ENCODE measurements around the gene FANCC. TPM values are rescaled to one million over a fixed set of nuclear protein-coding genes. Genes with fewer than 3 reads are reported as not detected.

FANCC gene
- total RNA-seq, 1 experiment from 2014 or later = 25.3 TPM

DNA sequence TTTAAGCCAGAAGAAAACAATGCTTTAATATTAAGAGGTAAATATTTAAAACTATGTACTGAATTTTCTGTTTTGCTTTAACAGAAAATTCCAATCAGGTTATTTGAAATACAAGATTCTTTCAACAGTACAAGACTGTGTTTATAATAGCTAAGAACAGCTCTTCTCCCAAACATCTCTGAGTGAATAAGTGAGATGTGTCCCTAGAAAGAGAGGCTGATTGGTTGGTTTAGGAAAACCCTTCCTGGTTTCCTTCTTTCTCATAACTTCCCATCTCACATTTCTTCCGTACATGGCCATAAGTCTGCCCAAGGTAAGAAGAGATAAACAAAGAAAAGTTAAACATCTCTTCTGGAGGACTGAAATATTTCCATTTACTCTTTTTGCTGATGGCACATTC, 145.9 kb downstream of the FANCC start:
- ChIA-PET CTCF (no interaction called here), POLR2A (ENCODE audit: low non-redundant PET) (interaction anchor here (0.6 kb wide), 1 partner anchor 79 kb away, joined by 4 read pairs; no protein-coding TSS in a partner anchor)
- intact Hi-C loops (cut with micrococcal nuclease; ENCODE audit: unreplicated experiment) = no loop called here
- Histone ChIP-seq H3K36me3 (ENCODE audit: insufficient read depth, low read length, poor library complexity, severe bottlenecking) (no peaks in the 10 kb centered on the region), H3K9me3 (ENCODE audit: low read depth, low read length, poor library complexity, severe bottlenecking) (no peaks in the 10 kb centered on the region), H3K4me1 (ENCODE audit: insufficient read depth, low read length, poor library complexity, severe bottlenecking) (peaks cover 32% of the 10 kb centered on the region), H3K27ac (ENCODE audit: low read depth, low read length, poor library complexity, severe bottlenecking) (peak overlapping the region; percentile 59), H3K27me3 (replicated peaks; ENCODE audit: insufficient read depth, low read depth, low read length, poor library complexity) (no peaks in the 10 kb centered on the region), H3K4me3 (ENCODE audit: low read depth, low read length, poor library complexity, severe bottlenecking) (no peak overlapping the region)
- no TSS peak for BruUV-seq (replicated peaks)
- no peak for DNase-seq (ENCODE audit: low spot score)
- no peak for TF ChIP-seq EZH2 (IDR thresholded peaks at IDR 0.05; ENCODE audit: borderline replicate concordance, low read depth, low read length, poor library complexity, severe bottlenecking)
- TF ChIP-seq, protein P1, sequence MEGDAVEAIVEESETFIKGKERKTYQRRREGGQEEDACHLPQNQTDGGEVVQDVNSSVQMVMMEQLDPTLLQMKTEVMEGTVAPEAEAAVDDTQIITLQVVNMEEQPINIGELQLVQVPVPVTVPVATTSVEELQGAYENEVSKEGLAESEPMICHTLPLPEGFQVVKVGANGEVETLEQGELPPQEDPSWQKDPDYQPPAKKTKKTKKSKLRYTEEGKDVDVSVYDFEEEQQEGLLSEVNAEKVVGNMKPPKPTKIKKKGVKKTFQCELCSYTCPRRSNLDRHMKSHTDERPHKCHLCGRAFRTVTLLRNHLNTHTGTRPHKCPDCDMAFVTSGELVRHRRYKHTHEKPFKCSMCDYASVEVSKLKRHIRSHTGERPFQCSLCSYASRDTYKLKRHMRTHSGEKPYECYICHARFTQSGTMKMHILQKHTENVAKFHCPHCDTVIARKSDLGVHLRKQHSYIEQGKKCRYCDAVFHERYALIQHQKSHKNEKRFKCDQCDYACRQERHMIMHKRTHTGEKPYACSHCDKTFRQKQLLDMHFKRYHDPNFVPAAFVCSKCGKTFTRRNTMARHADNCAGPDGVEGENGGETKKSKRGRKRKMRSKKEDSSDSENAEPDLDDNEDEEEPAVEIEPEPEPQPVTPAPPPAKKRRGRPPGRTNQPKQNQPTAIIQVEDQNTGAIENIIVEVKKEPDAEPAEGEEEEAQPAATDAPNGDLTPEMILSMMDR (conservative IDR thresholded peaks at IDR 0.05; ENCODE audit: low read depth, low read length) = no peak

DNA sequence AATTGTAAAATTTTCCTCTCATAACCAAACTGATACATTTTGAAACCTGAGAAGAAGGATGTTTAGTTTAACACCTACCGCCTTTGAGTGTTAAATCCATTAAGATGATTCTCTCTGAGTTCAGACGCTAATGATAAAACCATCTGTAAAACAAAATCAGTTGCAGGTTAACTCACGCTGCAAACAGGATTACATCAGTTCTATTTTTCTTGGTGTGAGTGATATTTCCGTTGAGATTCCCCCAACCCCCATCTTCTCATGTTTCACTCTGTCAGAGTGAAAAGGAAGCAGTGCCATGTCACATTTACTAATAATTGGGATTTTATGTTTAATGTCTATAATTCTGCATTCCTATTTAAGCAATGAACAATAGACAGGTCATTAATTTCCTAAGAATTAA, 146.5 kb downstream of the FANCC start:
- Histone ChIP-seq H3K36me3 (ENCODE audit: insufficient read depth, low read length, poor library complexity, severe bottlenecking) (no peaks in the 10 kb centered on the region), H3K4me1 (ENCODE audit: insufficient read depth, low read length, poor library complexity, severe bottlenecking) (peaks cover 32% of the 10 kb centered on the region), H3K4me3 (ENCODE audit: low read depth, low read length, poor library complexity, severe bottlenecking) (peak overlapping the region; percentile 2), H3K27ac (ENCODE audit: low read depth, low read length, poor library complexity, severe bottlenecking) (peak overlapping the region; percentile 59), H3K27me3 (replicated peaks; ENCODE audit: insufficient read depth, low read depth, low read length, poor library complexity) (no peaks in the 10 kb centered on the region), H3K9me3 (ENCODE audit: low read depth, low read length, poor library complexity, severe bottlenecking) (no peaks in the 10 kb centered on the region)
- intact Hi-C loops (cut with micrococcal nuclease; ENCODE audit: unreplicated experiment) = no loop called here
- ChIA-PET POLR2A (ENCODE audit: low non-redundant PET) (interaction anchor here (0.6 kb wide), 1 partner anchor 79 kb away, joined by 4 read pairs; no protein-coding TSS in a partner anchor), CTCF (no interaction called here)
- DNase-seq (ENCODE audit: low spot score) = peak; percentile 77
- BruUV-seq (replicated peaks) = no TSS peak
- TF ChIP-seq, protein P1 (conservative IDR thresholded peaks at IDR 0.05; ENCODE audit: low read depth, low read length) = no peak
- TF ChIP-seq EZH2 (IDR thresholded peaks at IDR 0.05; ENCODE audit: borderline replicate concordance, low read depth, low read length, poor library complexity, severe bottlenecking) = no peak

DNA sequence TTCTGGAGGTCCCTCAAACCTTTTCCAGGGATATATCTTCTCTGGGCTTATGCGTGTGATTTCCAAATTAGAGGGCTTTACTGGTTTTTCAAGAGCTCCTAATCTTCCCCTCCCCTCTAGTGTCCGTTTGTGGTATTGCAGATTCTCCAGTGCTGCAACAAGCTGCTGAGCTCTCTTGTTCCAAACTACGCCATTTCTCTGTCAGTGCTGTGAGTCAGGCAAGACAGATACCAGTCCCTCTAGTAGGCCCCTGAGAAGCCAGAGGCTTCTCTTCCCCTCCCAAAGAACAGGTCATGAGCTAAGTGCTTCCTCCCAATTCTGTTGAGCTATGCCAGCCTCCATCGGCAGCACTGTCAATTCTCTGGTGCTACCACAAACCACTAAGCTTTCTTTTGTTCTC, 149.5 kb downstream of the FANCC start:
- Histone ChIP-seq H3K9me3 (ENCODE audit: low read depth, low read length, poor library complexity, severe bottlenecking) (peaks cover 6% of the 10 kb centered on the region), H3K27ac (ENCODE audit: low read depth, low read length, poor library complexity, severe bottlenecking) (no peak overlapping the region), H3K27me3 (replicated peaks; ENCODE audit: insufficient read depth, low read depth, low read length, poor library complexity) (no peaks in the 10 kb centered on the region), H3K4me3 (ENCODE audit: low read depth, low read length, poor library complexity, severe bottlenecking) (no peak overlapping the region), H3K36me3 (ENCODE audit: insufficient read depth, low read length, poor library complexity, severe bottlenecking) (no peaks in the 10 kb centered on the region), H3K4me1 (ENCODE audit: insufficient read depth, low read length, poor library complexity, severe bottlenecking) (peaks cover 24% of the 10 kb centered on the region)
- DNase-seq (ENCODE audit: low spot score) = peak; percentile 89
- intact Hi-C loops (cut with micrococcal nuclease; ENCODE audit: unreplicated experiment) = no loop called here
- no TSS peak for BruUV-seq (replicated peaks)
- no peak for TF ChIP-seq EZH2 (IDR thresholded peaks at IDR 0.05; ENCODE audit: borderline replicate concordance, low read depth, low read length, poor library complexity, severe bottlenecking)
- TF ChIP-seq, protein P1 (conservative IDR thresholded peaks at IDR 0.05; ENCODE audit: low read depth, low read length) = peak; percentile 80
- ChIA-PET CTCF (interaction anchor here (0.9 to 1.4 kb wide), 7 partner anchors 9 to 613 kb away, joined by 3 to 10 read pairs (median 6); partner anchors contain the start of gene PCAT7), POLR2A (ENCODE audit: low non-redundant PET) (interaction anchor here (0.6 to 0.9 kb wide), 2 partner anchors 334 to 1050 kb away, joined by 5 to 20 read pairs; no protein-coding TSS in a partner anchor)
